GM18907 (cell line): ENCODE data around the gene GBX2.

Experiments
- ATAC-seq: cut with Tn5 transposase; IDR thresholded peaks from one replicate; pipeline ENCODE4 v1.9.1; 2021; ENCODE audit warnings: mild to moderate bottlenecking, moderate library complexity; ENCODE audit not compliant: unreplicated experiment

The GBX2 gene

GRCh38 chr2:236169741-236170589 is 1.8 kb upstream of the GBX2 start:
- ATAC-seq: no peak

- no peak for ATAC-seq
These were observed 1.1 kb upstream of the GBX2 start for GRCh38 chr2:236169151-236169721.

- no peak for ATAC-seq
These were observed 683 bp downstream of the GBX2 start for GRCh38 chr2:236167297-236168109.

GRCh38 chr2:236166796-236167296 is 1.3 kb downstream of the GBX2 start:
- ATAC-seq: no peak

- no peak for ATAC-seq
These were observed 2.1 kb downstream of the GBX2 start for GRCh38 chr2:236165842-236166795.

- no peak for ATAC-seq
These were observed 3.0 kb downstream of the GBX2 start for GRCh38 chr2:236164925-236165841.

- ATAC-seq: no peak
These were observed 3.8 kb downstream of the GBX2 start for GRCh38 chr2:236164201-236164924.

GRCh38 chr2:236163471-236164200 is 4.5 kb downstream of the GBX2 start:
- ATAC-seq: no peak

- no peak for ATAC-seq
These were observed 5.2 kb downstream of the GBX2 start for GRCh38 chr2:236162882-236163470.

GRCh38 chr2:236162031-236162845 is 5.9 kb downstream of the GBX2 start:
- ATAC-seq: no peak

- ATAC-seq: no peak
These were observed 6.7 kb downstream of the GBX2 start for GRCh38 chr2:236161531-236161930.

GRCh38 chr2:236161082-236161462 is 7.1 kb downstream of the GBX2 start:
- no peak for ATAC-seq

GRCh38 chr2:236160366-236161081 is 7.7 kb downstream of the GBX2 start:
- ATAC-seq: no peak

GRCh38 chr2:236159778-236160170 is 8.4 kb downstream of the GBX2 start:
- ATAC-seq: no peak

- ATAC-seq: no peak
These were observed 9.0 kb downstream of the GBX2 start for GRCh38 chr2:236158969-236159777.
